Neural cell (in vitro differentiated cells): Measurements from ENCODE around the gene ZNF362. TPM values are rescaled to one million over a fixed set of nuclear protein-coding genes. Genes with fewer than 3 reads are reported as not detected.

ENCODE experiments used
- H2AFZ ChIP-seq: fragments of 200-600, 300-800 bp; sonication (generic), shearing (Covaris generic); 2 replicates; pipeline ENCODE4 v1.6.0; 2014; ENCODE audit warnings: low read depth, mild to moderate bottlenecking, antibody characterized with exemption, low read length, moderate library complexity
- H3F3A ChIP-seq: fragments of 200-600 bp; shearing (Covaris generic); 2 replicates; pipeline ENCODE4 v1.6.1; 2016; ENCODE audit warnings: mild to moderate bottlenecking, moderate library complexity, mixed read lengths, antibody characterized with exemption, low read length; ENCODE audit not compliant: insufficient read depth, poor library complexity, severe bottlenecking
- H3K27ac ChIP-seq: fragments of 200-600, 300-800 bp; sonication (generic), shearing (Covaris generic); 2 replicates; pipeline ENCODE4 v1.5.1; 2014; ENCODE audit warnings: mild to moderate bottlenecking, low read length, moderate library complexity
- H3K27me3 ChIP-seq: fragments of 300-800, 200-600 bp; sonication (generic), shearing (Covaris generic); 2 replicates; pipeline ENCODE4 v1.6.0; 2014; ENCODE audit warnings: mild to moderate bottlenecking, low read depth, low read length, moderate library complexity; ENCODE audit not compliant: insufficient read depth
- H3K36me3 ChIP-seq: fragments of 300-800, 200-600 bp; sonication (generic), shearing (Covaris generic); 2 replicates; pipeline ENCODE4 v1.5.1; 2014; ENCODE audit warnings: mild to moderate bottlenecking, antibody characterized with exemption, low read length, moderate library complexity; ENCODE audit not compliant: insufficient read depth
- H3K4me2 ChIP-seq: fragments of 300-800, 200-600 bp; sonication (generic), shearing (Covaris generic); 2 replicates; pipeline ENCODE4 v1.6.0; 2014; ENCODE audit warnings: mild to moderate bottlenecking, low read length
- H3K4me3 ChIP-seq: fragments of 300-800, 200-600 bp; sonication (generic), shearing (Covaris generic); 2 replicates; pipeline ENCODE4 v1.5.1; 2014; ENCODE audit warnings: mild to moderate bottlenecking, low read length, moderate library complexity
- H3K79me2 ChIP-seq: fragments of 200-600 bp; shearing (Covaris generic); replicated peaks from 2 replicates; pipeline ENCODE4 v1.6.0; 2014; ENCODE audit warnings: mild to moderate bottlenecking, low read length, moderate library complexity; ENCODE audit not compliant: insufficient read depth
- H3K9ac ChIP-seq: fragments of 300-800, 200-600 bp; sonication (generic), shearing (Covaris generic); 2 replicates; pipeline ENCODE4 v1.6.1; 2016; ENCODE audit warnings: mild to moderate bottlenecking, low read length, mixed read lengths
- H3K9me2 ChIP-seq: fragments of 200-600 bp; shearing (Covaris generic); 2 replicates; pipeline ENCODE4 v1.6.1; 2016; ENCODE audit warnings: mild to moderate bottlenecking, low read length, mixed read lengths; ENCODE audit not compliant: insufficient read depth
- H3K9me3 ChIP-seq: fragments of 200-600, 300-800 bp; sonication (generic), shearing (Covaris generic); 2 replicates; pipeline ENCODE4 v1.6.1; 2016; ENCODE audit warnings: mild to moderate bottlenecking, mixed run types, low read length, moderate library complexity, mixed read lengths
- H4K20me1 ChIP-seq: fragments of 200-600 bp; shearing (Covaris generic); 2 replicates; pipeline ENCODE4 v1.6.1; 2016; ENCODE audit warnings: mild to moderate bottlenecking, mixed run types; ENCODE audit not compliant: insufficient read depth
- CTCF ChIP-seq: fragments of 450-650 bp; IDR thresholded peaks from 2 replicates; pipeline ENCODE4 v1.5.1; 2014; ENCODE audit warnings: antibody characterized with exemption, mild to moderate bottlenecking, moderate library complexity; ENCODE audit not compliant: poor library complexity, severe bottlenecking
- EP300 ChIP-seq: fragments of 450-650 bp; conservative IDR thresholded peaks from 2 replicates; pipeline ENCODE4 v1.6.1; 2014; ENCODE audit warnings: antibody characterized with exemption, mild to moderate bottlenecking, moderate library complexity; ENCODE audit not compliant: poor library complexity, severe bottlenecking
- EZH2 ChIP-seq: fragments of 200-600, 300-800 bp; shearing (Covaris generic), sonication (generic); IDR thresholded peaks from 2 replicates; pipeline ENCODE4 v1.6.1; 2014; ENCODE audit warnings: antibody characterized with exemption, low read length, borderline replicate concordance, mild to moderate bottlenecking; ENCODE audit not compliant: insufficient read depth, poor library complexity, severe bottlenecking
- MXI1 ChIP-seq: fragments of 450-650 bp; conservative IDR thresholded peaks from 2 replicates; pipeline ENCODE4 v1.6.1; 2014; ENCODE audit warnings: antibody characterized with exemption, mild to moderate bottlenecking; ENCODE audit not compliant: poor library complexity, severe bottlenecking
- POLR2AphosphoS5 ChIP-seq: IDR thresholded peaks from 2 replicates; pipeline ENCODE4 v1.6.1; 2012
- RAD21 ChIP-seq: fragments of 450-650 bp; conservative IDR thresholded peaks from 2 replicates; pipeline ENCODE4 v1.6.1; 2014; ENCODE audit warnings: antibody characterized with exemption, mild to moderate bottlenecking, moderate library complexity
- REST ChIP-seq: IDR thresholded peaks from 2 replicates; pipeline ENCODE4 v1.6.1; 2012; ENCODE audit warnings: borderline replicate concordance
- SMC3 ChIP-seq: fragments of 450-650 bp; conservative IDR thresholded peaks from 2 replicates; pipeline ENCODE4 v1.6.1; 2014; ENCODE audit warnings: antibody characterized with exemption, mild to moderate bottlenecking, moderate library complexity; ENCODE audit not compliant: poor library complexity
- TAF1 ChIP-seq: IDR thresholded peaks from 2 replicates; pipeline ENCODE4 v1.6.1; 2012; ENCODE audit warnings: low read depth
- polyA plus RNA-seq: library from polyadenylated mRNA; depleted of rRNA; stranded (reverse); fragments of >200 nt; gene quantifications from 2 replicates; pipeline ENCODE4 v1.2.3, GENCODE V29; 2014

Gene ZNF362
- polyA plus RNA-seq, 1 donor from 2014 or later, result 17.6 TPM

- no peaks in the 10 kb centered on the region for H3F3A ChIP-seq
- peaks cover 100% of the 10 kb centered on the region for H3K79me2 ChIP-seq
- no peak for TF ChIP-seq EZH2
- no peak for TF ChIP-seq REST
- no peak for TF ChIP-seq POLR2AphosphoS5
- no peak for TF ChIP-seq SMC3
- no peak for TF ChIP-seq CTCF
- TF ChIP-seq EP300, result no peak
- no peaks in the 10 kb centered on the region for H3K9me2 ChIP-seq
- H2AFZ ChIP-seq, result no peak overlapping the region
- H3K36me3 ChIP-seq, result peaks cover 5% of the 10 kb centered on the region
- peaks cover 35% of the 10 kb centered on the region for H4K20me1 ChIP-seq
- H3K9me3 ChIP-seq, result no peaks in the 10 kb centered on the region
- H3K4me2 ChIP-seq, result no peak overlapping the region
- H3K27ac ChIP-seq, result no peak overlapping the region
- no peak overlapping the region for H3K4me3 ChIP-seq
- H3K9ac ChIP-seq, result no peak overlapping the region
- no peaks in the 10 kb centered on the region for H3K27me3 ChIP-seq
These were observed 87.2 kb downstream of the ZNF362 start for GRCh38 chr1:33343539-33343938.

DNA sequence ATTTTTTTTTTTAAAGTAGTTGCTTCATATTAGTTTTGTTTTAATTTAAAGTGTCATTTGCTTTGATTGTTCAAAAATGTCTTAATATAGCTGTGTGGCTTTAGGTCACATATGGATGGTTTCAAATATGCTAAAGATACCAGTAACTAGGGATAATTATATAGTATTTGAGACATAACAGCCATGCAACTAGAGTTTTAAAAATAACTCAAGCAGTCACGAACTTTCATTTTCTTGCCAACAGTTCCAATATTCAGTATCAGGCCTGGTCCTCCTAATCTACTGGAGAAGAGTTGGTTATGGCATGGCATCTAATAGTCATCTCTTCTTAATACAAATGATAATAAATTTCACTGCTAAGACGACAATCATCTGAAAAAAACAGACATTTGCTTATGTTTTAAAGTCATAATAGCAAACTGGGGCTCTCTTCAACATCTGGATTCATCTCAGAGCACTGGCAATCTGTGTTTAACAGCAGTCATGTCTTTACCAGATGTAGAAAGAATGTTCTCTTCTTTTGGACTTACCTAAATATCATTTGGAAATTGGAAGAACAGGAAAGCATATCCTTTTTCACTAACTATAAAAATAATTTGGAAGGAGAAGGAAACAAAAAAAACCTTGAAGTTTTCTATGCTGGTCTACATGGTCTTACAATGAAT, 88.7 kb downstream of the ZNF362 start:
- Histone ChIP-seq H3K27me3 (no peaks in the 10 kb centered on the region), H3F3A (no peaks in the 10 kb centered on the region), H3K27ac (no peak overlapping the region), H3K4me3 (peak overlapping the region; percentile 86), H2AFZ (no peak overlapping the region), H3K79me2 (peaks cover 91% of the 10 kb centered on the region), H3K9me2 (no peaks in the 10 kb centered on the region), H3K36me3 (peaks cover 5% of the 10 kb centered on the region), H3K9me3 (no peaks in the 10 kb centered on the region), H3K4me2 (peak overlapping the region; percentile 95), H4K20me1 (peaks cover 27% of the 10 kb centered on the region), H3K9ac (no peak overlapping the region)
- TF ChIP-seq MXI1, result no peak
- TF ChIP-seq RAD21, result no peak

- no peaks in the 10 kb centered on the region for H3F3A ChIP-seq
- H3K9me2 ChIP-seq, result no peaks in the 10 kb centered on the region
- H3K79me2 ChIP-seq, result peaks cover 86% of the 10 kb centered on the region
- H3K9ac ChIP-seq, result peak overlapping the region; percentile 84
- H3K4me3 ChIP-seq, result peak overlapping the region; percentile 86
- no peak overlapping the region for H2AFZ ChIP-seq
- H4K20me1 ChIP-seq, result peaks cover 21% of the 10 kb centered on the region
- peak overlapping the region; percentile 95 for H3K4me2 ChIP-seq
- no peaks in the 10 kb centered on the region for H3K9me3 ChIP-seq
- peak overlapping the region; percentile 85 for H3K27ac ChIP-seq
- H3K36me3 ChIP-seq, result peaks cover 5% of the 10 kb centered on the region
- H3K27me3 ChIP-seq, result no peaks in the 10 kb centered on the region
- TF ChIP-seq RAD21, result no peak
- no peak for TF ChIP-seq EP300
- no peak for TF ChIP-seq MXI1
- no peak for TF ChIP-seq EZH2
- no peak for TF ChIP-seq SMC3
- no peak for TF ChIP-seq CTCF
- no peak for TF ChIP-seq REST
- no peak for TF ChIP-seq TAF1
- no peak for TF ChIP-seq POLR2AphosphoS5
These were observed 90.2 kb downstream of the ZNF362 start for GRCh38 chr1:33346533-33346926.
